WERI-Rb-1 (cell line): ENCODE data around the gene ITCH.
A peak's percentile ranks its signal among the peaks of the same experiment; 100 is the strongest.

Experiments used
- DNase-seq: peaks from one replicate; pipeline ENCODE4 v3.0.0-alpha.2; 2020
- H3K27ac ChIP-seq: fragments of 250-450 bp; sonication (Bioruptor Pico); 2 replicates; pipeline ENCODE4 v1.5.1; 2020; ENCODE audit warnings: mild to moderate bottlenecking, moderate library complexity
- H3K27me3 ChIP-seq: fragments of 250-450 bp; sonication (Bioruptor Pico); 2 replicates; pipeline ENCODE4 v1.5.1; 2021; ENCODE audit warnings: mild to moderate bottlenecking, low read depth, moderate library complexity; ENCODE audit not compliant: insufficient read depth, severe bottlenecking
- H3K36me3 ChIP-seq: fragments of 250-450 bp; sonication (Bioruptor Pico); 2 replicates; pipeline ENCODE4 v1.5.1; 2020; ENCODE audit warnings: mild to moderate bottlenecking, moderate library complexity
- H3K4me3 ChIP-seq: 2 replicates; pipeline ENCODE4 v1.5.1; 2011; ENCODE audit warnings: low read depth, mild to moderate bottlenecking, control low read depth, low read length
- H3K9me3 ChIP-seq: fragments of 250-450 bp; sonication (Bioruptor Pico); 2 replicates; pipeline ENCODE4 v1.5.1; 2021; ENCODE audit warnings: mild to moderate bottlenecking, moderate library complexity; ENCODE audit not compliant: severe bottlenecking
- CTCF ChIP-seq: IDR thresholded peaks from 2 replicates; pipeline ENCODE4 v1.5.1; 2011; ENCODE audit warnings: low read depth, mild to moderate bottlenecking, control low read depth, inconsistent platforms, low read length

Gene ITCH

GRCh38 chr20:34363062-34363464, at the start of gene ITCH:
ITCH (plus strand) TSS chr20:34363273; CDS start chr20:34393812, 30,539 bp downstream.
- no peak for TF ChIP-seq CTCF
- no peaks in the 10 kb centered on the region for H3K9me3 ChIP-seq
- peaks cover 9% of the 10 kb centered on the region for H3K36me3 ChIP-seq
- H3K4me3 ChIP-seq = peak within 1 kb of the TSS; percentile 90
- H3K27me3 ChIP-seq = no peaks in the 10 kb centered on the region
- peak; percentile 97 for DNase-seq
- peak within 1 kb of the TSS; percentile 89 for H3K27ac ChIP-seq

- Histone ChIP-seq H3K9me3 (no peaks in the 10 kb centered on the region), H3K36me3 (no peaks in the 10 kb centered on the region), H3K27me3 (no peaks in the 10 kb centered on the region), H3K27ac (no peak overlapping the region), H3K4me3 (no peak overlapping the region)
- TF ChIP-seq CTCF = no peak
- no peak for DNase-seq
These were observed 47.8 kb upstream of the ITCH start for GRCh38 chr20:34315236-34315635.

- Histone ChIP-seq H3K9me3 (no peaks in the 10 kb centered on the region), H3K4me3 (no peak overlapping the region), H3K36me3 (no peaks in the 10 kb centered on the region), H3K27ac (no peak overlapping the region), H3K27me3 (no peaks in the 10 kb centered on the region)
- no peak for TF ChIP-seq CTCF
- DNase-seq = no peak
These were observed 46.8 kb upstream of the ITCH start for GRCh38 chr20:34316196-34316814.

- no peak for DNase-seq
- no peaks in the 10 kb centered on the region for H3K9me3 ChIP-seq
These were observed 44.2 kb upstream of the ITCH start for GRCh38 chr20:34318609-34319443.

GRCh38 chr20:34320861-34321260, 42.2 kb upstream of the ITCH start:
- no peaks in the 10 kb centered on the region for H3K27me3 ChIP-seq
- no peak overlapping the region for H3K4me3 ChIP-seq
- H3K36me3 ChIP-seq = no peaks in the 10 kb centered on the region
- no peaks in the 10 kb centered on the region for H3K9me3 ChIP-seq
- no peak overlapping the region for H3K27ac ChIP-seq
- DNase-seq = no peak
- TF ChIP-seq CTCF = no peak

More at GRCh38 chr20:34318609-34319443, 44.2 kb upstream of the ITCH start:
- no peak overlapping the region for H3K27ac ChIP-seq
- H3K36me3 ChIP-seq = no peaks in the 10 kb centered on the region
- H3K27me3 ChIP-seq = no peaks in the 10 kb centered on the region
- TF ChIP-seq CTCF = no peak
- H3K4me3 ChIP-seq = no peak overlapping the region
